ENCODE results near the gene TAPBP. TPM values are rescaled to one million over a fixed set of nuclear protein-coding genes. Genes with fewer than 3 reads are reported as not detected.
"Not testable (repeated sequence)": the region's sequence is repeated elsewhere in the genome, so short reads cannot be mapped to it uniquely, and the experiment has no call there.

The TAPBP gene
- total RNA-seq, 4 donors from 2014 or later: 175 to 423 (median 217) TPM

GRCh38 chr6:33347816-33348215 is 33.9 kb upstream of the TAPBP start:
- Histone ChIP-seq H3K27ac (no peak overlapping the region), H3K4me1 (peaks cover 0 to 12% (median 9%) of the 10 kb centered on the region in 4 donors), H3K27me3 (no peaks in the 10 kb centered on the region), H3K4me3 (no peak overlapping the region), H3K9me3 (no peaks in the 10 kb centered on the region), H3K36me3 (no peaks in the 10 kb centered on the region)
- intact Hi-C loops (cut with DNase I; ENCODE audit: low total_unique reads): no loop called here
- WGBS, 2 donors (ENCODE audit: low coverage in 1 of 2): 93 to 97% methylated on average over 5 of the region's 5 CpGs
- in situ Hi-C loops (cut with MboI; ENCODE audit: low pct_ligation_motif_present in 1 of 4, low pct_unique_long_range_greater_than_20kb in 1 of 4, low sequenced_read_pairs in 3 of 4): no loop called here
- no peak for DNase-seq
- no peak for TF ChIP-seq CTCF (IDR thresholded peaks at IDR 0.05)
- no peak for TF ChIP-seq POLR2A (IDR thresholded peaks at IDR 0.05)
- no peak for TF ChIP-seq EP300 (IDR thresholded peaks at IDR 0.05; ENCODE audit: low read depth)
- no peak for TF ChIP-seq POLR2AphosphoS5 (IDR thresholded peaks at IDR 0.05)

GRCh38 chr6:33346972-33347371 is 33.1 kb upstream of the TAPBP start:
- H3K9me3 ChIP-seq; H3K4me3 ChIP-seq; in situ Hi-C loops (cut with MboI; ENCODE audit: low pct_ligation_motif_present in 1 of 4, low pct_unique_long_range_greater_than_20kb in 1 of 4, low sequenced_read_pairs in 3 of 4); H3K27ac ChIP-seq; DNase-seq; H3K36me3 ChIP-seq; intact Hi-C loops (cut with DNase I; ENCODE audit: low total_unique reads); H3K27me3 ChIP-seq: not testable (repeated sequence)
- peaks cover 0 to 12% (median 9%) of the 10 kb centered on the region in 4 donors for H3K4me1 ChIP-seq
- 89 to 93% methylated on average over 5 of the region's 5 CpGs for WGBS, 2 donors (ENCODE audit: low coverage in 1 of 2)

GRCh38 chr6:33344701-33345697 is 31.1 kb upstream of the TAPBP start:
- 12 to 21% methylated on average over 7 to 22 of the region's 22 CpGs for WGBS, 2 donors (ENCODE audit: low coverage in 1 of 2)
- in situ Hi-C loops (cut with MboI; ENCODE audit: low pct_ligation_motif_present in 1 of 4, low pct_unique_long_range_greater_than_20kb in 1 of 4, low sequenced_read_pairs in 3 of 4) (no loop called here), intact Hi-C loops (cut with DNase I; ENCODE audit: low total_unique reads) (no loop called here)
- Histone ChIP-seq H3K9me3 (no peaks in the 10 kb centered on the region), H3K4me3 (peak overlapping the region in 1 of 4 donors; percentile 4), H3K36me3 (no peaks in the 10 kb centered on the region), H3K27ac (peak overlapping the region; percentile 36 to 79 (median 60)), H3K27me3 (no peaks in the 10 kb centered on the region), H3K4me1 (peaks cover 0 to 12% (median 9%) of the 10 kb centered on the region in 4 donors)
- DNase-seq: peak; percentile 71
- TF ChIP-seq POLR2A (IDR thresholded peaks at IDR 0.05) (no peak), CTCF (IDR thresholded peaks at IDR 0.05) (peak; percentile 60 to 78 (median 64))

- in situ Hi-C loops (cut with MboI; ENCODE audit: low pct_ligation_motif_present in 1 of 4, low pct_unique_long_range_greater_than_20kb in 1 of 4, low sequenced_read_pairs in 3 of 4) (no loop called here), intact Hi-C loops (cut with DNase I; ENCODE audit: low total_unique reads) (no loop called here)
- H3K4me1 ChIP-seq: peaks cover 0 to 12% (median 9%) of the 10 kb centered on the region in 4 donors
- H3K36me3 ChIP-seq: no peaks in the 10 kb centered on the region
- WGBS, 2 donors (ENCODE audit: low coverage in 1 of 2): 58 to 83% methylated on average over 4 to 6 of the region's 6 CpGs
- H3K9me3 ChIP-seq: no peaks in the 10 kb centered on the region
- no peak for DNase-seq
- TF ChIP-seq POLR2AphosphoS5 (IDR thresholded peaks at IDR 0.05) (no peak), POLR2A (IDR thresholded peaks at IDR 0.05) (no peak), CTCF (IDR thresholded peaks at IDR 0.05) (no peak)
- H3K27me3 ChIP-seq: no peaks in the 10 kb centered on the region
- peak overlapping the region; percentile 36 to 79 (median 60) for H3K27ac ChIP-seq
- H3K4me3 ChIP-seq: no peak overlapping the region
Observed at GRCh38 chr6:33343953-33344611, 30.2 kb upstream of the TAPBP start.

GRCh38 chr6:33343606-33343952 is 29.7 kb upstream of the TAPBP start:
- intact Hi-C loops (cut with DNase I; ENCODE audit: low total_unique reads); in situ Hi-C loops (cut with MboI; ENCODE audit: low pct_ligation_motif_present in 1 of 4, low pct_unique_long_range_greater_than_20kb in 1 of 4, low sequenced_read_pairs in 3 of 4); H3K27me3 ChIP-seq; H3K4me3 ChIP-seq; H3K36me3 ChIP-seq; H3K9me3 ChIP-seq; DNase-seq: not testable (repeated sequence)
- Histone ChIP-seq H3K4me1 (peaks cover 0 to 12% (median 9%) of the 10 kb centered on the region in 4 donors), H3K27ac (peak overlapping the region; percentile 36 to 75 (median 61))
- WGBS, 2 donors (ENCODE audit: low coverage in 1 of 2): 81 to 89% methylated on average over 5 to 7 of the region's 7 CpGs
